ENCODE data around the gene PCDHGB7.

DNA sequence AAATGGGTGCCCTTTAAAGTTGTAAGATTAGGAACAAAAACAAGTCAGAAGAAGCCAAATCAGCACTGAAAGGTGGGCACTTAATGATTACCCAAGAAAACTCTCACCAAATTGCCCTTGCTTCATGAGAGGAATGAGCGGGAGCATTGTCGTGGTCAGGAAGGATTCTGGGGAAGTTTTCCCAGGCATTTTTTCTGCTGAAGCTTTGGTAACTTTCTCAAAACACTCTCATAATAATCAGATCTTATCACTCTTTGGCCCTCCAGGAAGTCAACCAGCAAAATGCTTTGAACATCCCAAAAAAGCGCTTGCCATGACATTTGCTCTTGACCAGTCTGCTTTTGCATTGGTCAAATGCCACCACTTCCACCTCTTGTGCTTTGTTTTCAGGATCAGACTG lies 47.9 kb downstream of the PCDHGB7 start:
- TF ChIP-seq, protein P1, sequence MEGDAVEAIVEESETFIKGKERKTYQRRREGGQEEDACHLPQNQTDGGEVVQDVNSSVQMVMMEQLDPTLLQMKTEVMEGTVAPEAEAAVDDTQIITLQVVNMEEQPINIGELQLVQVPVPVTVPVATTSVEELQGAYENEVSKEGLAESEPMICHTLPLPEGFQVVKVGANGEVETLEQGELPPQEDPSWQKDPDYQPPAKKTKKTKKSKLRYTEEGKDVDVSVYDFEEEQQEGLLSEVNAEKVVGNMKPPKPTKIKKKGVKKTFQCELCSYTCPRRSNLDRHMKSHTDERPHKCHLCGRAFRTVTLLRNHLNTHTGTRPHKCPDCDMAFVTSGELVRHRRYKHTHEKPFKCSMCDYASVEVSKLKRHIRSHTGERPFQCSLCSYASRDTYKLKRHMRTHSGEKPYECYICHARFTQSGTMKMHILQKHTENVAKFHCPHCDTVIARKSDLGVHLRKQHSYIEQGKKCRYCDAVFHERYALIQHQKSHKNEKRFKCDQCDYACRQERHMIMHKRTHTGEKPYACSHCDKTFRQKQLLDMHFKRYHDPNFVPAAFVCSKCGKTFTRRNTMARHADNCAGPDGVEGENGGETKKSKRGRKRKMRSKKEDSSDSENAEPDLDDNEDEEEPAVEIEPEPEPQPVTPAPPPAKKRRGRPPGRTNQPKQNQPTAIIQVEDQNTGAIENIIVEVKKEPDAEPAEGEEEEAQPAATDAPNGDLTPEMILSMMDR (IDR thresholded peaks at IDR 0.05), result no peak
- TF ChIP-seq EZH2 (IDR thresholded peaks at IDR 0.05; ENCODE audit: borderline replicate concordance, insufficient read depth, low read depth, low read length, poor library complexity, severe bottlenecking), result no peak

Data from B cell (primary cell).